Heart left ventricle (tissue), 13 donors: ENCODE results near the gene TREM1.

ENCODE experiments used
- POLR2A ChIP-seq, 2 donors: fragments of 450-650 bp; IDR thresholded peaks; one replicate each; pipeline ENCODE4 v1.6.1; 2017; ENCODE audit warnings: antibody characterized with exemption in 2 of 2, mild to moderate bottlenecking in 2 of 2, moderate library complexity in 2 of 2
- TF ChIP-seq, protein P1 (sequence below), 12 donors: fragments of 200-600 bp; sonication (generic) in 4 of 12; IDR thresholded peaks; one replicate each; pipeline versions ENCODE4 v1.5.0 to v1.8.0; 2018 to 2022; ENCODE audit warnings: antibody characterized with exemption in 12 of 12, mild to moderate bottlenecking in 5 of 12
- donor health status: ischemic (EF 13 %, LVEDD 7.1; RV severe dilation, severe dysfunction).
- donor health status: DM: no; HTN: yes; CAD: no.
- donor health status: DM: no; HTN: no; CAD: no.
- donor health status: ischemic (EF 25% LVEDD 6.9; RV normal size, moderate dysfunction).
- donor health status: ischemic (EF 25% LVEDD 5.7; RV mildly dilated, moderate dysfunction).
- donor health status: ischemic (EF 35%, LVEDD 5.7; RV mildly dilated, moderate dysfunction).
- donor health status: nonischemic (EF 11% LVEDD 7.7; RV severe dilation, severe dysfunction).
- donor health status: DM: yes; HTN: yes; CAD: no.
- donor health status: PGD.
- donor health status: ischemic (EF 29% LVEDD 5.4; RV normal size, mild dysfunction).
- donor health status: nonischemic (EF 23%, LVEDD 6.1; RV moderate dilation, normal function).

DNA sequence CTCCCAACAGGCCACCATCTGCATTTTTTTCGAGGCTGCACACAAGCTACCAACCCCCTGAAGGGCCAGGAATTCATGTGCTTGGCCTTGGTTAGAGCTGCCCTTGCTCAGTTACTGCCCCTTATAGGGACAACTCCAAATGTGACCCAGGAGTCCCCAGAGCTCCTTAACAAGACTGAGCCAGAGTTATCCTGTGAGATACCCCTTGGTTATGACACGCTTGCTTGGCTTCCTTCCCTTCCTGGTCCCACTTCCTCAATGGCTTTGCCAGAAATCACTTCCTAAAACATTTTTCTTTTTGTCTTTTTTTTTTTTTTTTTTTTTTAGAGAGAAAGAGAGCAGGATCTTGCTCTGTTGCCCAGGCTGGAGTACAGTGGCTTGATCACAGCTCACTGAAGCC lies 8.9 kb downstream of the TREM1 start:
- TF ChIP-seq POLR2A (IDR thresholded peaks at IDR 0.05), result no peak
- TF ChIP-seq, protein P1, sequence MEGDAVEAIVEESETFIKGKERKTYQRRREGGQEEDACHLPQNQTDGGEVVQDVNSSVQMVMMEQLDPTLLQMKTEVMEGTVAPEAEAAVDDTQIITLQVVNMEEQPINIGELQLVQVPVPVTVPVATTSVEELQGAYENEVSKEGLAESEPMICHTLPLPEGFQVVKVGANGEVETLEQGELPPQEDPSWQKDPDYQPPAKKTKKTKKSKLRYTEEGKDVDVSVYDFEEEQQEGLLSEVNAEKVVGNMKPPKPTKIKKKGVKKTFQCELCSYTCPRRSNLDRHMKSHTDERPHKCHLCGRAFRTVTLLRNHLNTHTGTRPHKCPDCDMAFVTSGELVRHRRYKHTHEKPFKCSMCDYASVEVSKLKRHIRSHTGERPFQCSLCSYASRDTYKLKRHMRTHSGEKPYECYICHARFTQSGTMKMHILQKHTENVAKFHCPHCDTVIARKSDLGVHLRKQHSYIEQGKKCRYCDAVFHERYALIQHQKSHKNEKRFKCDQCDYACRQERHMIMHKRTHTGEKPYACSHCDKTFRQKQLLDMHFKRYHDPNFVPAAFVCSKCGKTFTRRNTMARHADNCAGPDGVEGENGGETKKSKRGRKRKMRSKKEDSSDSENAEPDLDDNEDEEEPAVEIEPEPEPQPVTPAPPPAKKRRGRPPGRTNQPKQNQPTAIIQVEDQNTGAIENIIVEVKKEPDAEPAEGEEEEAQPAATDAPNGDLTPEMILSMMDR (IDR thresholded peaks at IDR 0.05), result no peak
